HG03354 (cell line): Measurements from ENCODE around the gene DNAH3.
A peak's percentile ranks its signal among the peaks of the same experiment; 100 is the strongest.

Experiments used
- ATAC-seq: cut with Tn5 transposase; IDR thresholded peaks from one replicate; pipeline ENCODE4 v1.9.1; 2021; ENCODE audit warnings: mild to moderate bottlenecking; ENCODE audit not compliant: unreplicated experiment, poor library complexity, severe bottlenecking

The DNAH3 gene

GRCh38 chr16:20925751-20926150 is 224.9 kb downstream of the DNAH3 start:
- no peak for ATAC-seq

DNA sequence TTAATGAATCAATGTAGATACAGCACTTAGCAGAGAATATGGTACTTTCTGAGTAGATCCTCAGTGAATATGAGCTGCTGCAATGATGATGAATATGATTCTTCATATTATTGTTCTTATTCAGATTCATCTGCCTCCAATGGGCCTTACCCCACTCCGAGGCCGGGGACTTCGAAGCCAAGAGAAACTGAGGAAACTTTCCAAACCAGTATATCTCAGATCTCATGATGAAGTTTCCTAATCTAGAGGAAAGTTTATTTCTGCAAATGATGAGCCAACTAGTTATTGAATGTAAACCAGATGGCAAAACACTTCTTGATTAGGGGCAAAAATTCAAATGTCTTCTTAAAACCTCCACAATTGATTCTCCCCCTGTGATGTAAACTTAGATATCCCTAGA is 226.8 kb downstream of the DNAH3 start:
- ATAC-seq, result no peak

DNA sequence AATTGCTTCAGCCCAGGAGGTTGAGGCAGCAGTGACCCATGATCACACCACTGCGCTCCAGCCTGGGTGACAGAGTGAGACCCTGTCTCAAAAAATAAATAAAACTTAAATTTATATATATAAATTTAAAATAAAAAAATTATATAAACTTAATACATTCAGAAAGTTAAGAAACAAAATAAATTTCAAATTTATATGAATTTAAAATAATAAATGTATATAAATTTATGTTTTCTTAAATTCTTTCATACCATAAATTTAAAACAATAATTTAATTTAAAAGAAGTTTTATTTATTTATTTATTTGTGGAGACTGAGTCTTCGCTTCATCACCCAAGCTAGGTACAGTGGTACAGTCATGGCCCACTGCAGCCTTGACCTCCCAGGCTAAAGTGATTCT is 229.8 kb downstream of the DNAH3 start:
- ATAC-seq, result no peak

DNA sequence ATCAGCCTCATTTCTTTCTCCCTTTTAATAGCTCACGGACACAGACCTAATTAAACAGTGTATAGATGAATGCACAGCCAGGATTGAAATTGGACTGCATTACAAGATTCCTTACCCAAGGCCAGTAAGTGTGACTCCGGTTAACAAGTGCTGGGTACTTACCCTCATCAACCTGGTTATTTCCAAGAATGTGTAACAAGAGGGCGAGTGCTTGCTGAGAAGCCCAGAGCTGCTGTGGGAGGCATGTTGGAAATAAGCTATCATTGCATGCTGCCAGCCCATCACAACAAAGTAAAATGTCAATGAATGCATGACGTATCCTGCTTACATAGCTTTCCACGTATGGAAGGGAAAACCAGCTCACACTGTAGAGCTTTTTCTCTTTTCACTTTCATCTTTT is 230.6 kb downstream of the DNAH3 start:
- ATAC-seq, result no peak

GRCh38 chr16:20918486-20919239 is 232.0 kb downstream of the DNAH3 start:
- ATAC-seq, result no peak

DNA sequence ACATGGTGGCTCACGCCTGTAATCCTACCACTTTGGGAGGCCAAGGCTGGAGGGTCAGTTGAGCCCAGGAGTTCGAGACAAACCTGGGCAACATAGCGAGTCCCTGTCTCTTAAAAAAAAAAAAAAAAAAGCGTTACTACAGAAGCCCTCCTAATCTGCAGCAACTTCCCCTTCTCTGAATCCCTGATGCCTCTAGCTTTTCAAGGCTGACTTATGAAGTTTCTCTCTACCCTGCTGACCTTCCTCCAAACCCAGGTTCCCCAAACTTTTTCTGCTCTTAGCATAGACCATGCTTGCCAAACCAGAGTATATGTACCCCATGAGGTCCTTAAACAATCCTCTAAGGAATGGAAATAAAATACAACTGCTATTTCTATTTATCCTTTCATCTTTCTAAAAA is 233.7 kb downstream of the DNAH3 start:
- no peak for ATAC-seq

GRCh38 chr16:20916289-20916688 is 234.4 kb downstream of the DNAH3 start:
- ATAC-seq, result no peak

GRCh38 chr16:20911361-20911760 is 239.3 kb downstream of the DNAH3 start:
- ATAC-seq, result no peak

DNA sequence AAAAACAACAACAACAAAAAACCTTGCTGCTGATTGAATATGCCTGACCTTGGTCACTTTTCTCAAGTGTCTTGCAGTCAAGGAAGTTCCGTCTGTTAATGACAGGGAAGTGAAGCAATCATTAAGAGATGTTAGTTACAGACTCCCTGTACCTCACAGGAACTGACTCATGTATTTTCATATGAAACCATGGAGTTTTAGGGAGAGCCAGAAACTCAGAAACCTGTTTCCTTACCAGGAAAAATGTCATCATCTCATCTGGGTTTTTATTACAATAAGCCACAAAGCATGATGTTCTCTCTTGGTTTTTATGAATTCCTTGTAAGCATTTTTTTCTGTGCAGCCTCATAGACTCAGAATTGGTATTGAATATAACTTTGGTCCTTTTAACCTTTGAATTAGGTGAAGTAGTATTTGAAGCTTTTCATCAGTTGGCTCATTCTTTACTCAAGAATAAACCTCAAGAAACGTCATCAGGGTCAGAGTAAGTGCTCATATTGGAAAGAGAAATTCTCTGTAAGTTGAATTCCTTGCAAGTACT is 239.8 kb downstream of the DNAH3 start:
- no peak for ATAC-seq

DNA sequence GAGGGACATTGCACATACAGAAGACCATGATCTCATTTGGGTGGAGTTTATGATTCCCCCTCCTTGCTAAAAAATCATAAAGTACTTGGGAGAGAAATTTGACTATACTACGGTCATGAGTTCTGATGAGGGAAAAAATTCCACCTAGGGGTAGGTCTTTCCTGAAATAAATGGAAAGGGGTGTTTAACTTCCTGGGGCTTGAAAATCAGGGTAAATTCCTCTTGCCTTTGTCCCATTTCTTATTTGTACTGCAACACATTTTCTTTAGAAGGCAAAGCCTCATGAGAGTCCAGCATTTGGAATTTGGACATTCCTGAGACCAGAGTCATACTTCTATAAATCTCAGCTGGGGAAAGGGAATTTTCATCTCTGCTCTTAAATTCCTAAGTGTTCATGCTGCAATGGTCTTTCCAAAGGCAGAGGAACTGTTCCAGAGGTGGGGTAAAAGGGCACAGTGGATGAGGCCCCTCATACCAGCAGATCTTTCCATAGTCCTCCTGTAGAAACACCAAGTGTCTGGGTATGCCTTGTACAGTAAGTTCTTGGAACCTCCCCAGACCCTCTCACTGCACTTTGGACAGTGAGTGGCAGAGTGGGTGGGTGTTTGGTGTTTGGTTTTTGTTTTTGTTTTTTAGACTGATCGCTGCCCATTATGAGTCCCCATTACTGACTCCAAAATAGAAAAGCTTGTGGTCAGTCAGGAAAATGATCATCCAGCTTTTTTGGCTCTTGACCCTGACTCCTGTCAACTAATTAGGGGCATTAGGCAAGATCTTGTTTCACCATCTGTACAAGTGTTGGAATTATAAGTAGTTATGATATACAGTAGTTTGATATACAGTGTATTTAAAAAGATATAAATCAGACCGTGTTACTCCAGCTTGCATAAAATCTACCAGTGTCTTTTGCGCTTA is 244.0 kb downstream of the DNAH3 start:
- no peak for ATAC-seq

GRCh38 chr16:20905576-20905975 is 245.1 kb downstream of the DNAH3 start:
- ATAC-seq, result no peak

GRCh38 chr16:20904507-20905081 is 246.1 kb downstream of the DNAH3 start:
- no peak for ATAC-seq

DNA sequence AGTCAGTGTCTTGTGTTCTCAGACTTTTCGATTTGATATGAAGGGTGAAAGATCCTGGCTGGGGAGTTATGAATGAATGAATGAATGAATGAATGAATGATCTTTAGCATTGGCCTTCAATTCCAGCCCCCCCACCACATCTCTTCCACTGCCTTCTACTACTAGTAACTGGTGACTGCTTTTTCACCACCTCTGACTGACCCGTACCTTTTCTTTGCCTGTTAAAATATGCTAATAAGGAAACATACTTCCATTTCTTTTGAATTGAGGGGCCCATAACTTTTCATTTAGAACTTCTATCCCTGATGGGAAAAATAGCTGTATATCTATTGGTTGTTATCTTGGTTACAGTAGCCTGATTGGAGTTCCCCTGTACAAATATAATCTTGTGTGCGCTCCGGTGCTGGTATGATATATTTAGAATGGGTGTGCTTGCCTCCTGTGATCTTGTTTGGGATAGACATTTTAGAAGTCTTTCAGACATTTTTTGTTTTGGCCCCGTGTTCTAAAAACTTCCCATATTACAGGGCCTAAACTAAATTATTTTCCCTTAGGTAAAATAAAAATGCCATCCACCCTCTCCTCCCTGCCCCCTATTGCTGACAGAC is 246.6 kb downstream of the DNAH3 start:
- no peak for ATAC-seq

GRCh38 chr16:20903116-20903898 is 247.3 kb downstream of the DNAH3 start:
- ATAC-seq, result no peak

DNA sequence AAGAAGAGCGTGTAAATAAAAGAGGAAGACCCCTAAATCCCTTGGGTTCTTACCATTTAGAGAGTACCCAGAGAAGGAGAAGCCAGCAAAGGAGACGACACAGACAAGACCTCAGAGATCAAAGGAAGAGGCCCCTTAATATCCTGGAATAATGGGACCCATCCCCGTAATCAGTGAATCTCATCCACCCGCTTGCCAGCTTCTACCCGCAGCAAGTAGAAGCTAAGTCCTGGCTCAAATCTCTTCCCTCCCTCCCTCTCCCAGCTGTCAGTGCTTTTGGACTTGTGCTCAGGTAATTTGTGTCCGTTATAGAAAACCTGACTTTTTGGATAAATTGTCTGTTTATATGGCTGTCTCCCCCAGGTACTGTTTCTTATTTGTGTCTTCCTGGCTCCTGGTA is 248.2 kb downstream of the DNAH3 start:
- no peak for ATAC-seq

- peak; percentile 34 for ATAC-seq
Observed at GRCh38 chr16:20901436-20902112, 249.1 kb downstream of the DNAH3 start.

DNA sequence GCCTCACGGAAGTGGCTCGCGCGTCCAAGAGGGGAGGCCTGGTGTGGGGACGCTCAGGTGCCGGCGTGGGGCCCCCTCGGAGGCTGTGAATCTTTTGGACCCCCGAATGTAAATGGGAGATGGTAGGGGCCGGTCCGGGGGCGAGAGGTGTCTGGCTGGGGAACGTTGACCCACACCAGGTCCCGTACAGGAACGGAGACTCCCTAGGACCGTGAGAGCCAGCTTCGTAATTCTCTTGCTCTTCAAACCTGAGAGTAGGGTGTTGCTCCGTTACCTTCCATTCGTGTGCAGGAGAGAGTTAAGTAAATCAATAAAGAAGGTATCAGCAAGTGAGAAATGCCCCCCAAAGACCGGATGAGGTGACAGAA is 249.6 kb downstream of the DNAH3 start:
- no peak for ATAC-seq

DNA sequence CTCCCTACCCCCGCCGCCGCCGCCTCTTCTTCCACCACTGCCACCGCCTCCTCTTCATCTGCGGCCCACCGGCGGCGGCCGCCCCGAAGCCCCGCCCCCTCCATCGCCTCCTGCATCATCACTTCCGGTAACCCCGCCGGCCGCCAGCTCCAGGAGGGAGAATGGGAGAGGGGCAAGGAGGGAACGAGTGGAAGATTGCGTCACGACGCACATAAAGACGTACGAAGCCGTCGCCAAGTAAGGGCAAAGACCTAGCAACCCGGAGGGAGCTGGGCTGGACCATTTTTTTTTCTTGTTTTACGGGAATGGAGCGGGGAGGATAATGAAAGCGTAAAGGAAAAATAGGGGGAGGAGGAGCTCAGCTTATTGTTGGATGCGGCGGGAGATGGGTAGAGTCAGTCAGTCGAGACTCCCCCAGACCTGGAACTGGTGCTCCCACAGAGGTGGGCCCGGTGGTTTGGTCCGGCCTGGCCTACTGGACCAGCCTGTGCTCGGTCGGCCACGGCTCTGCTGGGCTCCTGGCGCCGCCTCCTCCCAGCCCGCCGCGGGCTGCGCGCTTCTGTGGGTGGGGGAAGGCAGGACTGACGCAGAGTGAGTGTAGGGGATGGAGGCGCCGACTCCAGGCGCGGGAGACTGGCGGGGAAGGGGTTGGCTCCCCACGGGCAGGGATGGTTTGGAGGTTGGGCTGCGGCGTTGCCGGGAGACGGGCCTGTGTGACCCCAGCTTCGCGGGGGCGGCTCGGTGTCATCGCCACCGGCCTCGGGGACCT is 250.2 kb downstream of the DNAH3 start, which contains the start of the genes DCUN1D3 and LYRM1:
Gene DCUN1D3 (minus strand): TSS at position 60 of the 769 bp plus-strand sequence. CDS start 37,820 bp downstream, outside the sequence.
Gene LYRM1 (plus strand): TSS at position 473 of the 769 bp plus-strand sequence. CDS start 14,785 bp downstream, outside the sequence.
- peak; percentile 66 for ATAC-seq
